ENCODE measurements around the gene CRCP.

DNA sequence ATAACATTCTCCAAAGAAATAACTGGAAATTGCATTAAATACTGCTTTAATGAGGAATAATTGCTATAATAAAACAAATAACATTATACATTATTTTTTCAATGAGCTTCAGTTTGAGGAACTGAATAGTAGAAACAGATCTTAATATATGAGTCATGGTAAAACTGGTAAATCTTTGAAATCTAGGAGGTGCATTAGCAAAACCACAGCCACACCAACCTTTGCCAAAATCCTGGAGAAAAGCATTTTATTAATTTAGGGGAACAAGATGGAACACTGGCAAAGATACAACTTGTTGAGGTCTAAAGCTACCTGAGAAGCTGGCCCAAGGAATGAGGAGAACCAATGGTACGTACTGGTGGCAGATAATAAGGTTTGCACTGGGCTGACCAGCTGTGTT, 44.4 kb upstream of the CRCP start:
- TF ChIP-seq, protein P1, sequence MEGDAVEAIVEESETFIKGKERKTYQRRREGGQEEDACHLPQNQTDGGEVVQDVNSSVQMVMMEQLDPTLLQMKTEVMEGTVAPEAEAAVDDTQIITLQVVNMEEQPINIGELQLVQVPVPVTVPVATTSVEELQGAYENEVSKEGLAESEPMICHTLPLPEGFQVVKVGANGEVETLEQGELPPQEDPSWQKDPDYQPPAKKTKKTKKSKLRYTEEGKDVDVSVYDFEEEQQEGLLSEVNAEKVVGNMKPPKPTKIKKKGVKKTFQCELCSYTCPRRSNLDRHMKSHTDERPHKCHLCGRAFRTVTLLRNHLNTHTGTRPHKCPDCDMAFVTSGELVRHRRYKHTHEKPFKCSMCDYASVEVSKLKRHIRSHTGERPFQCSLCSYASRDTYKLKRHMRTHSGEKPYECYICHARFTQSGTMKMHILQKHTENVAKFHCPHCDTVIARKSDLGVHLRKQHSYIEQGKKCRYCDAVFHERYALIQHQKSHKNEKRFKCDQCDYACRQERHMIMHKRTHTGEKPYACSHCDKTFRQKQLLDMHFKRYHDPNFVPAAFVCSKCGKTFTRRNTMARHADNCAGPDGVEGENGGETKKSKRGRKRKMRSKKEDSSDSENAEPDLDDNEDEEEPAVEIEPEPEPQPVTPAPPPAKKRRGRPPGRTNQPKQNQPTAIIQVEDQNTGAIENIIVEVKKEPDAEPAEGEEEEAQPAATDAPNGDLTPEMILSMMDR (IDR thresholded peaks at IDR 0.05 in 8 of 11, conservative IDR thresholded peaks at IDR 0.05 in 3 of 11), result no peak
- no peak for TF ChIP-seq POLR2AphosphoS5 (IDR thresholded peaks at IDR 0.05)
- TF ChIP-seq POLR2A (IDR thresholded peaks at IDR 0.05), result no peak

Measured in spleen (tissue), 7 donors.